GM19239 (cell line): ENCODE results near the gene CMKLR1.

Experiments
- DNase-seq: peaks from one replicate; pipeline ENCODE4 v3.0.0; 2011; ENCODE audit warnings: low spot score; ENCODE audit not compliant: insufficient read length
- FAIRE-seq: peaks from 2 replicates; lab custom pipeline; 2011; peaks lifted over from hg19 to GRCh38; lab: Jason Lieb, UNC

The CMKLR1 gene

GRCh38 chr12:108340037-108340436, 926 bp upstream of the CMKLR1 start:
- no peak for FAIRE-seq
- DNase-seq, result no peak

GRCh38 chr12:108337235-108338223, 1.6 kb downstream of the CMKLR1 start:
- DNase-seq (peak; percentile 26), FAIRE-seq (peak; percentile 62)

GRCh38 chr12:108335349-108336119, 3.6 kb downstream of the CMKLR1 start:
- DNase-seq, result peak; percentile 50
- FAIRE-seq, result peak; percentile 86

- FAIRE-seq (peak; percentile 86), DNase-seq (no peak)
Measured at GRCh38 chr12:108333898-108334699, 5.0 kb downstream of the CMKLR1 start.

GRCh38 chr12:108332791-108333382, 6.2 kb downstream of the CMKLR1 start:
- DNase-seq (no peak), FAIRE-seq (no peak)

- DNase-seq (no peak), FAIRE-seq (no peak)
Measured at GRCh38 chr12:108328420-108328819, 10.7 kb downstream of the CMKLR1 start.

- FAIRE-seq, result no peak
- DNase-seq, result no peak
Measured at GRCh38 chr12:108327621-108328344, 11.3 kb downstream of the CMKLR1 start.

GRCh38 chr12:108326254-108326750, 12.8 kb downstream of the CMKLR1 start:
- FAIRE-seq (no peak), DNase-seq (no peak)

- DNase-seq, result no peak
Measured at GRCh38 chr12:108325549-108325948, 13.6 kb downstream of the CMKLR1 start.

GRCh38 chr12:108325018-108325358, 14.1 kb downstream of the CMKLR1 start:
- FAIRE-seq, result no peak
- DNase-seq, result no peak

More at GRCh38 chr12:108325549-108325948, 13.6 kb downstream of the CMKLR1 start:
- no peak for FAIRE-seq

GRCh38 chr12:108324351-108325017, 14.6 kb downstream of the CMKLR1 start:
- no peak for DNase-seq
- no peak for FAIRE-seq

- FAIRE-seq, result no peak
- DNase-seq, result no peak
Measured at GRCh38 chr12:108323581-108323980, 15.5 kb downstream of the CMKLR1 start.

GRCh38 chr12:108322998-108323397, 16.1 kb downstream of the CMKLR1 start:
- DNase-seq (no peak), FAIRE-seq (no peak)

GRCh38 chr12:108321688-108322087, 17.4 kb downstream of the CMKLR1 start:
- no peak for DNase-seq
- FAIRE-seq, result no peak

GRCh38 chr12:108320507-108321293, 18.4 kb downstream of the CMKLR1 start:
- peak; percentile 69 for FAIRE-seq
- DNase-seq, result no peak

GRCh38 chr12:108319277-108320234, 19.6 kb downstream of the CMKLR1 start:
- FAIRE-seq (no peak), DNase-seq (no peak)
